GM12891 (cell line): Measurements from ENCODE around the gene MUC20. TPM values are rescaled to one million over a fixed set of nuclear protein-coding genes. Genes with fewer than 3 reads are reported as not detected.
"Not testable (repeated sequence)": the region's sequence is repeated elsewhere in the genome, so short reads cannot be mapped to it uniquely, and the experiment has no call there.

Experiments used
- DNase-seq: peaks from one replicate; pipeline ENCODE4 v3.0.0; 2011; ENCODE audit warnings: low spot score; ENCODE audit not compliant: insufficient read length
- FAIRE-seq: peaks from 2 replicates; lab custom pipeline; 2011; peaks lifted over from hg19 to GRCh38; lab: Jason Lieb, UNC
- polyA plus RNA-seq: library from polyadenylated mRNA; unstranded; fragments of >200 nt; gene quantifications from one replicate; pipeline ENCODE4 v1.2.1, GENCODE V29; 2012; ENCODE audit warnings: low read depth, missing spikeins, inconsistent platforms; ENCODE audit not compliant: missing spikeins

MUC20 gene
- 0.72 TPM for polyA plus RNA-seq

- DNase-seq, FAIRE-seq: not testable (repeated sequence)
Observed at GRCh38 chr3:195720831-195721506, at the start of gene MUC20. TSS of gene MUC20 (plus strand) at chr3:195720978. CDS start at chr3:195721008, 30 bp downstream.

- not testable (repeated sequence) for FAIRE-seq, DNase-seq
Observed at GRCh38 chr3:195671283-195671682, 49.5 kb upstream of the MUC20 start.

GRCh38 chr3:195673711-195674110, 47.1 kb upstream of the MUC20 start:
- DNase-seq, FAIRE-seq: not testable (repeated sequence)

- FAIRE-seq, DNase-seq: not testable (repeated sequence)
Observed at GRCh38 chr3:195678391-195679015, 42.3 kb upstream of the MUC20 start.

- not testable (repeated sequence) for FAIRE-seq, DNase-seq
Observed at GRCh38 chr3:195680690-195681089, 40.1 kb upstream of the MUC20 start.

- not testable (repeated sequence) for FAIRE-seq, DNase-seq
Observed at GRCh38 chr3:195681458-195682103, 39.2 kb upstream of the MUC20 start.

- not testable (repeated sequence) for FAIRE-seq, DNase-seq
Observed at GRCh38 chr3:195682104-195682742, 38.6 kb upstream of the MUC20 start.

GRCh38 chr3:195683722-195684526, 36.9 kb upstream of the MUC20 start:
- FAIRE-seq, DNase-seq: not testable (repeated sequence)

GRCh38 chr3:195684527-195685257, 36.1 kb upstream of the MUC20 start:
- FAIRE-seq, DNase-seq: not testable (repeated sequence)

- DNase-seq, FAIRE-seq: not testable (repeated sequence)
Observed at GRCh38 chr3:195686537-195687208, 34.1 kb upstream of the MUC20 start.

GRCh38 chr3:195687209-195687760, 33.5 kb upstream of the MUC20 start:
- not testable (repeated sequence) for FAIRE-seq, DNase-seq

GRCh38 chr3:195688471-195689183, 32.2 kb upstream of the MUC20 start:
- not testable (repeated sequence) for DNase-seq, FAIRE-seq

GRCh38 chr3:195689184-195690070, 31.4 kb upstream of the MUC20 start:
- DNase-seq, result not testable (repeated sequence)

More at GRCh38 chr3:195689184-195690070, 31.4 kb upstream of the MUC20 start:
- FAIRE-seq, result not testable (repeated sequence)
